HG03139 (cell line): ENCODE measurements around the gene MYO7A.

Experiments
- ATAC-seq: cut with Tn5 transposase; IDR thresholded peaks from one replicate; pipeline ENCODE4 v1.9.1; 2021; ENCODE audit not compliant: unreplicated experiment

MYO7A gene

GRCh38 chr11:77212314-77213007, 84.4 kb downstream of the MYO7A start:
- ATAC-seq = no peak

GRCh38 chr11:77213029-77213579, 85.1 kb downstream of the MYO7A start:
- ATAC-seq = no peak

- ATAC-seq = no peak
Observed at GRCh38 chr11:77213589-77214428, 85.8 kb downstream of the MYO7A start.

GRCh38 chr11:77214557-77214956, 86.5 kb downstream of the MYO7A start:
- no peak for ATAC-seq

- ATAC-seq = no peak
Observed at GRCh38 chr11:77215106-77215505, 87.1 kb downstream of the MYO7A start.

- ATAC-seq = no peak
Observed at GRCh38 chr11:77217156-77217555, 89.1 kb downstream of the MYO7A start.

- ATAC-seq = no peak
Observed at GRCh38 chr11:77223797-77224196, 95.8 kb downstream of the MYO7A start.

GRCh38 chr11:77230878-77231605, 103.0 kb downstream of the MYO7A start:
- no peak for ATAC-seq

GRCh38 chr11:77231800-77232199, 103.8 kb downstream of the MYO7A start:
- ATAC-seq = no peak

GRCh38 chr11:77232242-77232641, 104.2 kb downstream of the MYO7A start:
- ATAC-seq = no peak

- no peak for ATAC-seq
Observed at GRCh38 chr11:77233011-77233410, 105.0 kb downstream of the MYO7A start.

- ATAC-seq = no peak
Observed at GRCh38 chr11:77236901-77237300, 108.9 kb downstream of the MYO7A start.

GRCh38 chr11:77244277-77245027, 116.4 kb downstream of the MYO7A start:
- no peak for ATAC-seq

GRCh38 chr11:77249427-77249826, 121.4 kb downstream of the MYO7A start:
- no peak for ATAC-seq

- ATAC-seq = no peak
Observed at GRCh38 chr11:77250881-77251640, 123.0 kb downstream of the MYO7A start.

GRCh38 chr11:77252555-77253270, 124.7 kb downstream of the MYO7A start:
- no peak for ATAC-seq

- no peak for ATAC-seq
Observed at GRCh38 chr11:77253690-77254089, 125.6 kb downstream of the MYO7A start.

GRCh38 chr11:77259641-77260040, 131.6 kb downstream of the MYO7A start:
- no peak for ATAC-seq

- no peak for ATAC-seq
Observed at GRCh38 chr11:77262803-77263202, 134.8 kb downstream of the MYO7A start.
